ENCODE results near the gene MRC2. TPM values are rescaled to one million over a fixed set of nuclear protein-coding genes. Genes with fewer than 3 reads are reported as not detected.
A peak's percentile ranks its signal among the peaks of the same experiment; 100 is the strongest.

Gene MRC2
- total RNA-seq, 1 experiment from 2014 or later: 215 TPM

GRCh38 chr17:62705778-62706597 is 78.5 kb downstream of the MRC2 start:
- in situ Hi-C loops (cut with HindIII; ENCODE audit: low pct_unique_long_range_greater_than_20kb, low sequenced_read_pairs): no loop called here
- no peak for DNase-seq (ENCODE audit: low read depth)

- in situ Hi-C loops (cut with HindIII; ENCODE audit: low pct_unique_long_range_greater_than_20kb, low sequenced_read_pairs): no loop called here
- DNase-seq (ENCODE audit: low read depth): no peak
These were observed 79.3 kb downstream of the MRC2 start for GRCh38 chr17:62706598-62707424.

GRCh38 chr17:62707425-62707739 is 79.9 kb downstream of the MRC2 start:
- in situ Hi-C loops (cut with HindIII; ENCODE audit: low pct_unique_long_range_greater_than_20kb, low sequenced_read_pairs): no loop called here
- DNase-seq (ENCODE audit: low read depth): no peak

- in situ Hi-C loops (cut with HindIII; ENCODE audit: low pct_unique_long_range_greater_than_20kb, low sequenced_read_pairs): no loop called here
- DNase-seq (ENCODE audit: low read depth): no peak
These were observed 81.1 kb downstream of the MRC2 start for GRCh38 chr17:62708587-62708986.

GRCh38 chr17:62712171-62712581 is 84.7 kb downstream of the MRC2 start:
- in situ Hi-C loops (cut with HindIII; ENCODE audit: low pct_unique_long_range_greater_than_20kb, low sequenced_read_pairs): no loop called here
- no peak for DNase-seq (ENCODE audit: low read depth)

- DNase-seq (ENCODE audit: low read depth): peak; percentile 34
- in situ Hi-C loops (cut with HindIII; ENCODE audit: low pct_unique_long_range_greater_than_20kb, low sequenced_read_pairs): no loop called here
These were observed 85.8 kb downstream of the MRC2 start for GRCh38 chr17:62713086-62713881.

- DNase-seq (ENCODE audit: low read depth): no peak
- in situ Hi-C loops (cut with HindIII; ENCODE audit: low pct_unique_long_range_greater_than_20kb, low sequenced_read_pairs): no loop called here
These were observed 86.7 kb downstream of the MRC2 start for GRCh38 chr17:62714016-62714777.

GRCh38 chr17:62715882-62716390 is 88.5 kb downstream of the MRC2 start:
- in situ Hi-C loops (cut with HindIII; ENCODE audit: low pct_unique_long_range_greater_than_20kb, low sequenced_read_pairs): no loop called here
- no peak for DNase-seq (ENCODE audit: low read depth)

GRCh38 chr17:62716834-62717588 is 89.5 kb downstream of the MRC2 start:
- DNase-seq (ENCODE audit: low read depth): no peak
- in situ Hi-C loops (cut with HindIII; ENCODE audit: low pct_unique_long_range_greater_than_20kb, low sequenced_read_pairs): no loop called here

- no peak for DNase-seq (ENCODE audit: low read depth)
- in situ Hi-C loops (cut with HindIII; ENCODE audit: low pct_unique_long_range_greater_than_20kb, low sequenced_read_pairs): no loop called here
These were observed 90.1 kb downstream of the MRC2 start for GRCh38 chr17:62717589-62717855.

GRCh38 chr17:62717889-62718288 is 90.4 kb downstream of the MRC2 start:
- no peak for DNase-seq (ENCODE audit: low read depth)
- in situ Hi-C loops (cut with HindIII; ENCODE audit: low pct_unique_long_range_greater_than_20kb, low sequenced_read_pairs): no loop called here

- in situ Hi-C loops (cut with HindIII; ENCODE audit: low pct_unique_long_range_greater_than_20kb, low sequenced_read_pairs): no loop called here
- DNase-seq (ENCODE audit: low read depth): peak; percentile 78
These were observed 91.0 kb downstream of the MRC2 start for GRCh38 chr17:62718429-62718828.

GRCh38 chr17:62719586-62719985 is 92.1 kb downstream of the MRC2 start:
- in situ Hi-C loops (cut with HindIII; ENCODE audit: low pct_unique_long_range_greater_than_20kb, low sequenced_read_pairs): no loop called here
- no peak for DNase-seq (ENCODE audit: low read depth)

GRCh38 chr17:62720126-62720850 is 92.8 kb downstream of the MRC2 start:
- in situ Hi-C loops (cut with HindIII; ENCODE audit: low pct_unique_long_range_greater_than_20kb, low sequenced_read_pairs): no loop called here
- peak; percentile 73 for DNase-seq (ENCODE audit: low read depth)

GRCh38 chr17:62722625-62723024 is 95.2 kb downstream of the MRC2 start:
- in situ Hi-C loops (cut with HindIII; ENCODE audit: low pct_unique_long_range_greater_than_20kb, low sequenced_read_pairs): no loop called here

GRCh38 chr17:62723842-62724241 is 96.4 kb downstream of the MRC2 start:
- in situ Hi-C loops (cut with HindIII; ENCODE audit: low pct_unique_long_range_greater_than_20kb, low sequenced_read_pairs): no loop called here
- DNase-seq (ENCODE audit: low read depth): no peak

More at GRCh38 chr17:62722625-62723024, 95.2 kb downstream of the MRC2 start:
- DNase-seq (ENCODE audit: low read depth): no peak

Data from Caki2 (cell line).